ENCODE results near the gene PAFAH1B1.

The PAFAH1B1 gene

GRCh38 chr17:2730764-2731353 is 137.4 kb downstream of the PAFAH1B1 start:
- Histone ChIP-seq H3K27me3 (ENCODE audit: insufficient read depth, low read depth, severe bottlenecking) (no peaks in the 10 kb centered on the region), H3K4me3 (ENCODE audit: low read depth, low read length) (no peak overlapping the region), H3K9me3 (ENCODE audit: severe bottlenecking) (no peaks in the 10 kb centered on the region), H3K27ac (no peak overlapping the region), H3K36me3 (peaks cover 44% of the 10 kb centered on the region)
- no peak for TF ChIP-seq CTCF (IDR thresholded peaks at IDR 0.05; ENCODE audit: low read depth, low read length)
- no peak for DNase-seq

GRCh38 chr17:2731807-2732206 is 138.4 kb downstream of the PAFAH1B1 start:
- TF ChIP-seq CTCF (IDR thresholded peaks at IDR 0.05; ENCODE audit: low read depth, low read length): no peak
- Histone ChIP-seq H3K9me3 (ENCODE audit: severe bottlenecking) (no peaks in the 10 kb centered on the region), H3K36me3 (peaks cover 46% of the 10 kb centered on the region), H3K27ac (no peak overlapping the region), H3K4me3 (ENCODE audit: low read depth, low read length) (no peak overlapping the region), H3K27me3 (ENCODE audit: insufficient read depth, low read depth, severe bottlenecking) (no peaks in the 10 kb centered on the region)
- DNase-seq: no peak

- H3K27ac ChIP-seq: no peak overlapping the region
- no peaks in the 10 kb centered on the region for H3K9me3 ChIP-seq (ENCODE audit: severe bottlenecking)
- no peak for TF ChIP-seq CTCF (IDR thresholded peaks at IDR 0.05; ENCODE audit: low read depth, low read length)
- no peaks in the 10 kb centered on the region for H3K27me3 ChIP-seq (ENCODE audit: insufficient read depth, low read depth, severe bottlenecking)
- H3K36me3 ChIP-seq: peaks cover 35% of the 10 kb centered on the region
- DNase-seq: no peak
- no peak overlapping the region for H3K4me3 ChIP-seq (ENCODE audit: low read depth, low read length)
Measured at GRCh38 chr17:2734939-2735338, 141.5 kb downstream of the PAFAH1B1 start.

All from WERI-Rb-1 (cell line).